Measurements from ENCODE around the gene SNX18.

Gene SNX18

DNA sequence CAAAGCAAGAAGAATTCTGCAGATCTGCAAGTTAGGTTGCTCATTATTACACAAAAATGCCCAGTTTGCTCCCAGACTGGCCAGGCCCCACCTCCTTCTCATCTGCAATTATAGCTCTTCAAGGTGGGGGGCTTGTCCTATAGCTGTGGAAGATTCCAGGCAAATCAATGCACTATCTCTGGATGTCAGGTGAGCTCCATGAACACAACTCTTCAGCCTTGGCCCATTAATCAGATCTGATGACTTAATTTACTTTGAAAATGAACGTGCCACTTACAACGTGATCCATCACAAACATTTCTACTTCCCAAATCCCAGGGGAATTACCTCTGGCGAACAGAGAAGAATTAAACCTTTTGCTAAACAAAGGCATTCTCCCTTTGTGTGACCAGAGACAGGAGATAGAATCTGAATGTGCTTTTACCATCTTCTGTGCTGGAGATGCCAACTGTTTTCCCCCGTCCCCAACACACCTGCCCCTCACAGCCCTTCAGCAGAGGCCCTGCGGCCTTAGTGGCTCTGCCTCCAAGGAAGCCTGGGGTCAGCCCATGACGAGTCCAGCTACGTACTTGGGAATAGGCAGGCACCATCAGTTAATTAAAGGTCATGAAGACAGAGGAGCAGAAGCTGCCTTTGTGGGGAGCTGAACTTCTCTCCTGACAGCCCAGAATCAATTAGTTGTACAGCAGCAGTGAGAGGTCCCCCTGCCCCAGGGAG is 60.5 kb downstream of the SNX18 start:
- no peak overlapping the region for H3K27ac ChIP-seq
- DNase-seq = no peak
- no peak overlapping the region for H3K4me3 ChIP-seq (ENCODE audit: low read depth, low read length)
- TF ChIP-seq, protein P1, sequence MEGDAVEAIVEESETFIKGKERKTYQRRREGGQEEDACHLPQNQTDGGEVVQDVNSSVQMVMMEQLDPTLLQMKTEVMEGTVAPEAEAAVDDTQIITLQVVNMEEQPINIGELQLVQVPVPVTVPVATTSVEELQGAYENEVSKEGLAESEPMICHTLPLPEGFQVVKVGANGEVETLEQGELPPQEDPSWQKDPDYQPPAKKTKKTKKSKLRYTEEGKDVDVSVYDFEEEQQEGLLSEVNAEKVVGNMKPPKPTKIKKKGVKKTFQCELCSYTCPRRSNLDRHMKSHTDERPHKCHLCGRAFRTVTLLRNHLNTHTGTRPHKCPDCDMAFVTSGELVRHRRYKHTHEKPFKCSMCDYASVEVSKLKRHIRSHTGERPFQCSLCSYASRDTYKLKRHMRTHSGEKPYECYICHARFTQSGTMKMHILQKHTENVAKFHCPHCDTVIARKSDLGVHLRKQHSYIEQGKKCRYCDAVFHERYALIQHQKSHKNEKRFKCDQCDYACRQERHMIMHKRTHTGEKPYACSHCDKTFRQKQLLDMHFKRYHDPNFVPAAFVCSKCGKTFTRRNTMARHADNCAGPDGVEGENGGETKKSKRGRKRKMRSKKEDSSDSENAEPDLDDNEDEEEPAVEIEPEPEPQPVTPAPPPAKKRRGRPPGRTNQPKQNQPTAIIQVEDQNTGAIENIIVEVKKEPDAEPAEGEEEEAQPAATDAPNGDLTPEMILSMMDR (IDR thresholded peaks at IDR 0.05; ENCODE audit: low read depth, low read length) = no peak
- H3K36me3 ChIP-seq = no peaks in the 10 kb centered on the region
- no peaks in the 10 kb centered on the region for H3K9me3 ChIP-seq (ENCODE audit: severe bottlenecking)
- H3K27me3 ChIP-seq (ENCODE audit: insufficient read depth, low read depth, severe bottlenecking) = no peaks in the 10 kb centered on the region

DNA sequence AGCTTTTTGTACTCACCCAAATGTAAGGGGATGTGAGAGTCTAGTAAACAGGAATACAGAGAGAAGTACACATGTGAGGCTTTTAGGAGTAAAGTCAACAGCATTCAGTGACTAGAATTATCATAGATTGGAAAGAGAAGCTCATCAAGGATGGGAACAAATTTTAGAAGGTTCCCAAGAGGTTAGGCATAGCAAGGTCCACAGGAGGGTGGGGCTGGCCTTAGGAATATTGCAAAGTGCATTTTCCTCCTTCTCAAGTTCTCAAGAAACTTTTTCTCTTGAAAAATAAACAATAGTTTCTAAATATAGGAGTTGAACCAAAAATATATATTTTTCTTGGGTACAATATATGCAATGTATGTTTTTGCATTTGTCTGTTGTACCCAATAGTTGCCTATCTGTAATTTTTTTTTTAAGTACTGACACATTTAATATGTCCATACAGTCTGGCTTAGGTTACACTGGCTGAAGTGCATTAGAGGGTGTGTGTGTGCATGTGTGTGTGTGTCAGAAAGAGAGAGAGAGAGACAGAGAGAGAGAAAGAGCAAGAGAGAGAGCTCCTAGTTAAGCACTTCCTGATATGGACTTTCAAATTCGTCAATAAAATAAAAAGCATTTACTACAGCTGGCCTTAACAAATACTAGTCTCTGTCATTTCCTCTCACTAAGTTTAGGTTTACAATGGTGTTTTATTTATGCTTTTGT is 62.2 kb downstream of the SNX18 start:
- DNase-seq = no peak
- no peaks in the 10 kb centered on the region for H3K9me3 ChIP-seq (ENCODE audit: severe bottlenecking)
- H3K27ac ChIP-seq = no peak overlapping the region
- TF ChIP-seq, protein P1 (IDR thresholded peaks at IDR 0.05; ENCODE audit: low read depth, low read length) = no peak
- no peak overlapping the region for H3K4me3 ChIP-seq (ENCODE audit: low read depth, low read length)
- H3K36me3 ChIP-seq = no peaks in the 10 kb centered on the region
- H3K27me3 ChIP-seq (ENCODE audit: insufficient read depth, low read depth, severe bottlenecking) = no peaks in the 10 kb centered on the region

DNA sequence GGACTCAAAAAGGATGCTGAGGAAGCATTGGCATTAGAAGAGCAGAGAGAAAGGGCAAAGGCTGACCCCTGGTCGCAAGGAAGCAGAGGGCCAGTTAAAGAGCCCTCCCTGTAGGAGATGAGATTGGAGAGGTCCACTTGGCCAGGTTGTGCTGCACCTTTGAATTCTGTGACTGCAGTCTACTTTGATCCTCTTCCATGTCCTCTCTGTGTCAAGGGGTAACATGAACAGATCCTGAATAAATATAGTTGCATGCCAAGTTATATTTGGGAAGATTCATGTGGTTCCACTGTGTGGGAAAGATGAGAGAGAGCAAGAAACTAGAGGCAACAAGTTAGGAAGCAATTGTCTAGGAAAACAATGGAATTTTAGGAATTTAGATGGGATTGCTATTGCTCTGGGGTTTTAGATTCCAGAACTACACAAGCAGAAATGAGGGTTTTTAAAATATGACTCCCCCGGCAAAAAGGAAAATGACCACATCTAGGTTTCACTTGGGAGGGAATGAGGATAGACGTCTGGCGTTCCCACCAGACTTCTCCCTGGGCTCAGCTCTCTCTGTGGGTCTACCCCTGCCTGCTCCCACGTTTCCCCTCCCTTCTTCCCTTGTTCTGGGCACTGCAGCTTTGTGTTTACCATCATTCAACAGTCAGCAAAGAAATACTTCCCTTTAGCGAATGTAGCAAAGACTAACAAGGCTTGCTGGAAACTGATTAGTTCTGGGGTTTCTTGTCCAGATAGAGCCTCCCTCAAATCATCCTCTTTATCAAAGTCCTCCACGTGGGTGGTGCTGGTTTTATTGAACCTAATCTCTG is 63.6 kb downstream of the SNX18 start:
- no peak overlapping the region for H3K4me3 ChIP-seq (ENCODE audit: low read depth, low read length)
- H3K27ac ChIP-seq = no peak overlapping the region
- H3K27me3 ChIP-seq (ENCODE audit: insufficient read depth, low read depth, severe bottlenecking) = no peaks in the 10 kb centered on the region
- DNase-seq = no peak
- peaks cover 1% of the 10 kb centered on the region for H3K9me3 ChIP-seq (ENCODE audit: severe bottlenecking)
- TF ChIP-seq, protein P1 (IDR thresholded peaks at IDR 0.05; ENCODE audit: low read depth, low read length) = no peak
- H3K36me3 ChIP-seq = no peaks in the 10 kb centered on the region

DNA sequence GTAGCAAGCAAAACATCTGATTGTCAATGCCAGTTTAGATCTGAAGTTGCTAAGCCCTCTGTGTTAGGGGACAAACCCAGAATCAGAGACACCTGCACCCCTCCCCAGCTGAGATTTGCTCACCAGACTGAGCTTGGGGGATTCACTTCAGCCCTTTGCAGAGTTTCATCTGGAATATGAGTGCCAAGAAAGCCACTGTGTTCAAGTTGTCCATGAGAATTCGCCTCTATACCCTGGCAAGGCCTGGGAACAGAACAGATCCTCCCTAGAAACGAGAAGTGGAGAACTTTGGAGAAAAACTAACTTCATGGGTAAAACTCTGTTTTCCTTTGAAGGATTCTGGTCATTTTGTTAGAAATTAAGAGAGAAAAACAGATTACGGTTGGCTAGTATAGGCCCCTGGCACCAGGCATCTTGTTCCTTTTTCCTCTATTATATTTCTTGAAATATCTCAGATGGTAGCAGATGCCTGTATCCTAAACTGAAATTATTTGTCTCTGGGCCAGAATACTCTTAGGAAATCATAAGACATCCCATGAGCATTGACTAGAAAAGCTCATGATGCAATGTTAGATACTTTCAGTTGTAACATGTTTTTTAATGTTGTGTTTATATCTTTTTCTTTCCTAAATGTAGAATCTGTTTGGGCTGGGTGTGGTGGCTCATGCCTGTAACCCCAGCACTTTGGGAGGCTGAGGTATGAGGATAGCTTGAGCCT is 64.4 kb downstream of the SNX18 start:
- no peak overlapping the region for H3K4me3 ChIP-seq (ENCODE audit: low read depth, low read length)
- DNase-seq = no peak
- H3K27ac ChIP-seq = no peak overlapping the region
- TF ChIP-seq, protein P1 (IDR thresholded peaks at IDR 0.05; ENCODE audit: low read depth, low read length) = no peak
- no peaks in the 10 kb centered on the region for H3K27me3 ChIP-seq (ENCODE audit: insufficient read depth, low read depth, severe bottlenecking)
- H3K36me3 ChIP-seq = no peaks in the 10 kb centered on the region
- peaks cover 4% of the 10 kb centered on the region for H3K9me3 ChIP-seq (ENCODE audit: severe bottlenecking)

DNA sequence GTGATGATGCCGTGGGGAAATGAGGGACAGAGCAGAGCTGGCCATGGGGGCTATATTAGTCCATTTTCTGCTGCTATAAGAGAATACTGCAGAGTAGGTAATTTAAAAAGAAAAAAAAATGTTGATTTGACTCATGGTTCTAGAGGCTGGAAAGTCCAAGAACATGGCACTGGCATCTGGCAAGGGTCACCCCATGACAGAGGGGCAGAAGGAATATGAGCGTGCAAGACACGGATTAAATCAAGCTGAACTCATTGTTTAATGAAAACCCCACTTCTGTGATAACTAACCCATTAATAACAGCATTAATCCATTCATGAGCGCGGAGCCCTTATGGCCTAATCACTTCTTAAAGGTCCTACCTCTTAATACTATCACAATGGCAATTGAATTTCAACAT is 68.8 kb downstream of the SNX18 start:
- no peaks in the 10 kb centered on the region for H3K36me3 ChIP-seq
- no peak for DNase-seq
- H3K27ac ChIP-seq = no peak overlapping the region
- TF ChIP-seq, protein P1 (IDR thresholded peaks at IDR 0.05; ENCODE audit: low read depth, low read length) = no peak
- no peaks in the 10 kb centered on the region for H3K27me3 ChIP-seq (ENCODE audit: insufficient read depth, low read depth, severe bottlenecking)
- peaks cover 4% of the 10 kb centered on the region for H3K9me3 ChIP-seq (ENCODE audit: severe bottlenecking)
- no peak overlapping the region for H3K4me3 ChIP-seq (ENCODE audit: low read depth, low read length)
